PFSK-1 (cell line): ENCODE results near the gene SPEF2.

ENCODE experiments used
- REST ChIP-seq, 2 experiments: IDR thresholded peaks; 2 replicates each; pipeline versions ENCODE4 v1.6.1 to v1.8.0; 2011 to 2012; ENCODE audit warnings: low read depth in 2 of 2, low read length in 2 of 2, control low read depth in 1 of 2, inconsistent platforms in 1 of 2, mild to moderate bottlenecking in 1 of 2, moderate library complexity in 1 of 2; ENCODE audit not compliant: insufficient read depth in 1 of 2
- SIN3A ChIP-seq: IDR thresholded peaks from 2 replicates; pipeline ENCODE4 v1.6.1; 2012; ENCODE audit warnings: mild to moderate bottlenecking, low read length, moderate library complexity, borderline replicate concordance; ENCODE audit not compliant: insufficient read depth

- no peak for TF ChIP-seq SIN3A
- no peak for TF ChIP-seq REST (IDR thresholded peaks at IDR 0.05; ENCODE audit: insufficient read depth in 1 of 2, low read depth in 2 of 2, low read length in 2 of 2)
Measured at GRCh38 chr5:35790457-35790822, 172.8 kb downstream of the SPEF2 start.
